ENCODE data around the gene MBNL1.

DNA sequence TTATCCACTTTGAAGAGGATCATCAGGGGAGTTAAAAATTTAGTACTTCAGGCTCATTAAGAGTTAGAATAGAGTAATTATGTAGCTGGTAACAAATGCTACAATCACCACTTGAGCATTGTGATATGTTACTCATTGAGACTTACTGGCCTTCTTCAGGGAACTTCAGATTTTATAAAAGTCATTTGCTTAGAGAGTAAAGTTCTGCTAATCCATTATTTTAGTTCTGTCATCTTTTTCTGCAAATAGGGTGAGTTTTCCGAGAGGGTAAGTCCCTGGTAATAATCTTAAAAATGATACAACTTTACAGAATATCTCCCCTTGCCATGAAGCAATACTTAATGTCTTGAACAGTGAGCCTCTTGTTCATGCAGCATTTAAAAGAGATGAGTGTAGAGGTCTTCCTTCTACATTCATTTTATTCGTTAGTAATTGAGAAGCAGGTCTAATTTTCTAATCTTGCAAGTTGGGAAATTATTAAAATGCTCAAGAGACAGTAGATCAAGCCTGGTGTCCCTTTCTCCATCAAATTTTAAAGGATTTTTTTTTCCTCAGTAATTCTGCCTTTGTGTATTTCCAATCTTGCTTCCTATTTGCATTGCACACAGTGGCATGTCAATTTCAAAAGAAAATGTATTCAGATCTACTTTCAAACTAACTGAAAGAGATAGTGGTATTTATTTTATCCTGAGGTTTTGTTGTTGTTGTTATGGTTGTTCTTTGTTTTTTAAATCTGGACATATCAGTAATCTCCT is 52.6 kb downstream of the MBNL1 start:
- TF ChIP-seq CTCF (IDR thresholded peaks at IDR 0.05 in 2 of 3, conservative IDR thresholded peaks at IDR 0.05 in 1 of 3; ENCODE audit: borderline replicate concordance in 1 of 3, insufficient read depth in 1 of 3, low read depth in 2 of 3, low read length in 2 of 3) (no peak), POLR2A (IDR thresholded peaks at IDR 0.05; ENCODE audit: borderline replicate concordance, extremely low read depth, insufficient read depth, insufficient read length) (no peak), POLR2AphosphoS5 (IDR thresholded peaks at IDR 0.05; ENCODE audit: low read depth, low read length) (no peak)
